ENCODE measurements around the gene TNFAIP1. TPM values are rescaled to one million over a fixed set of nuclear protein-coding genes. Genes with fewer than 3 reads are reported as not detected.

The TNFAIP1 gene
- total and polyA plus RNA-seq, 7 experiments from 2014 or later: 8.0 to 26.9 (median 19.0) TPM

GRCh38 chr17:28317099-28317965 is 18.2 kb upstream of the TNFAIP1 start:
- DNase-seq: no peak
- POLR2A ChIA-PET: interaction anchor here (0.6 to 2.2 kb wide), 3 partner anchors 11 to 68 kb away, joined by 3 to 6 read pairs (median 4); partner anchors contain the start of genes IFT20 and TNFAIP1
- no peaks in the 10 kb centered on the region for H3K36me3 Mint-ChIP-seq
- H3K4me1 ChIP-seq (ENCODE audit: control insufficient read depth in 2 of 2, insufficient read depth in 2 of 2, low read length in 2 of 2): peaks cover 11 to 12% of the 10 kb centered on the region in 2 donors
- H3K36me3 ChIP-seq (ENCODE audit: control insufficient read depth in 2 of 3, insufficient read depth in 3 of 3, low read length in 3 of 3): no peaks in the 10 kb centered on the region
- peak overlapping the region in 2 of 9 donors; percentile 46 to 59 for H3K27ac Mint-ChIP-seq
- H3K9me3 ChIP-seq (ENCODE audit: control insufficient read depth in 2 of 3, low read length in 3 of 3): no peaks in the 10 kb centered on the region
- CTCF ChIA-PET: interaction anchor here (0.9 kb wide), 1 partner anchor 65 kb away, joined by 3 read pairs; no protein-coding TSS in a partner anchor
- ATAC-seq: no peak
- H3K9me3 Mint-ChIP-seq: peaks cover 0 to 1% (median 0%) of the 10 kb centered on the region in 11 donors
- H3K27me3 Mint-ChIP-seq: peaks cover 0 to 6% (median 0%) of the 10 kb centered on the region in 5 donors
- peak overlapping the region; percentile 77 to 97 (median 91) for H3K4me3 Mint-ChIP-seq
- no peak overlapping the region for H3K27ac ChIP-seq (ENCODE audit: low read depth, low read length)
- no peaks in the 10 kb centered on the region for H3K27me3 ChIP-seq (ENCODE audit: control insufficient read depth in 2 of 2, insufficient read depth in 2 of 2, low read length in 2 of 2)
- intact Hi-C loops (cut with micrococcal nuclease): loop anchor here (5.0 to 10.0 kb wide), 2 partner anchors 423 to 510 kb away; partner anchors contain the start of gene LYRM9 (in 1 of the 2)
- H3K4me1 Mint-ChIP-seq: peaks cover 9 to 33% (median 21%) of the 10 kb centered on the region in 7 donors
- H3K4me3 ChIP-seq (ENCODE audit: low read length): no peak overlapping the region

- peaks cover 0 to 1% (median 0%) of the 10 kb centered on the region in 11 donors for H3K9me3 Mint-ChIP-seq
- DNase-seq: peak in 1 of 9 donors; percentile 41
- H3K4me1 Mint-ChIP-seq: peaks cover 9 to 40% (median 21%) of the 10 kb centered on the region in 7 donors
- peaks cover 0 to 4% (median 0%) of the 10 kb centered on the region in 5 donors for H3K27me3 Mint-ChIP-seq
- ChIA-PET CTCF (interaction anchor here (0.9 kb wide), 1 partner anchor 66 kb away, joined by 3 read pairs; no protein-coding TSS in a partner anchor), POLR2A (interaction anchor here (0.7 to 2.2 kb wide), 5 partner anchors 17 to 1026 kb away, joined by 3 to 6 read pairs (median 4); partner anchors contain the start of genes ALDOC, IFT20 and TNFAIP1)
- intact Hi-C loops (cut with micrococcal nuclease): loop anchor here (2.0 to 10.0 kb wide), 4 partner anchors 423 to 635 kb away; partner anchors contain the start of gene LYRM9 (in 1 of the 2)
- no peaks in the 10 kb centered on the region for H3K27me3 ChIP-seq (ENCODE audit: control insufficient read depth in 2 of 2, insufficient read depth in 2 of 2, low read length in 2 of 2)
- H3K9me3 ChIP-seq (ENCODE audit: control insufficient read depth in 2 of 3, low read length in 3 of 3): no peaks in the 10 kb centered on the region
- H3K36me3 ChIP-seq (ENCODE audit: control insufficient read depth in 2 of 3, insufficient read depth in 3 of 3, low read length in 3 of 3): no peaks in the 10 kb centered on the region
- H3K4me3 ChIP-seq (ENCODE audit: low read length): peak overlapping the region; percentile 69
- H3K27ac ChIP-seq (ENCODE audit: low read depth, low read length): peak overlapping the region; percentile 23
- H3K36me3 Mint-ChIP-seq: no peaks in the 10 kb centered on the region
- peak overlapping the region; percentile 77 to 97 (median 91) for H3K4me3 Mint-ChIP-seq
- peaks cover 11 to 12% of the 10 kb centered on the region in 2 donors for H3K4me1 ChIP-seq (ENCODE audit: control insufficient read depth in 2 of 2, insufficient read depth in 2 of 2, low read length in 2 of 2)
- no peak for ATAC-seq
- peak overlapping the region in 7 of 9 donors; percentile 37 to 90 (median 82) for H3K27ac Mint-ChIP-seq
Measured at GRCh38 chr17:28317966-28318758, 17.4 kb upstream of the TNFAIP1 start.

GRCh38 chr17:28318759-28319597 is 16.6 kb upstream of the TNFAIP1 start, which contains the start of gene TMEM97:
TMEM97 (plus strand) TSS chr17:28319200; CDS start chr17:28319240, 40 bp downstream.
- Histone ChIP-seq H3K4me3 (ENCODE audit: low read length) (peak within 1 kb of the TSS; percentile 69), H3K27me3 (ENCODE audit: control insufficient read depth in 2 of 2, insufficient read depth in 2 of 2, low read length in 2 of 2) (no peaks in the 10 kb centered on the region), H3K4me1 (ENCODE audit: control insufficient read depth in 2 of 2, insufficient read depth in 2 of 2, low read length in 2 of 2) (peaks cover 11 to 12% of the 10 kb centered on the region in 2 donors), H3K9me3 (ENCODE audit: control insufficient read depth in 2 of 3, low read length in 3 of 3) (no peaks in the 10 kb centered on the region), H3K27ac (ENCODE audit: low read depth, low read length) (peak within 1 kb of the TSS; percentile 64), H3K36me3 (ENCODE audit: control insufficient read depth in 2 of 3, insufficient read depth in 3 of 3, low read length in 3 of 3) (no peaks in the 10 kb centered on the region)
- ATAC-seq: peak; percentile 99
- CTCF ChIA-PET: interaction anchor here (0.7 to 1.1 kb wide), 2 partner anchors 17 to 97 kb away, joined by 3 to 4 read pairs; no protein-coding TSS in a partner anchor
- Mint-ChIP-seq H3K27ac (peak within 1 kb of the TSS; percentile 37 to 90 (median 80)), H3K4me3 (peak within 1 kb of the TSS; percentile 77 to 97 (median 91)), H3K4me1 (peaks cover 9 to 40% (median 21%) of the 10 kb centered on the region in 7 donors), H3K36me3 (no peaks in the 10 kb centered on the region), H3K9me3 (peaks cover 0 to 1% (median 0%) of the 10 kb centered on the region in 11 donors), H3K27me3 (no peaks in the 10 kb centered on the region)
- POLR2A ChIA-PET: interaction anchor here (0.7 to 2.2 kb wide), 3 partner anchors 16 to 633 kb away, joined by 3 to 8 read pairs (median 6); partner anchors contain the start of genes IFT20 and TNFAIP1
- intact Hi-C loops (cut with micrococcal nuclease): loop anchor here (1.0 to 10.0 kb wide), 11 partner anchors 16 to 634 kb away; partner anchors contain the start of genes IFT20 (in 2 of the 2), POLDIP2 (in 2 of the 2), TNFAIP1 (in 2 of the 2) and LYRM9 (in 1 of the 2)
- DNase-seq: peak; percentile 83 to 95 (median 93)

GRCh38 chr17:28319598-28319935 is 16.0 kb upstream of the TNFAIP1 start:
- peaks cover 11 to 12% of the 10 kb centered on the region in 2 donors for H3K4me1 ChIP-seq (ENCODE audit: control insufficient read depth in 2 of 2, insufficient read depth in 2 of 2, low read length in 2 of 2)
- Mint-ChIP-seq H3K9me3 (peaks cover 0 to 1% (median 0%) of the 10 kb centered on the region in 11 donors), H3K27ac (peak overlapping the region in 8 of 9 donors; percentile 6 to 90 (median 76)), H3K4me1 (peaks cover 9 to 40% (median 21%) of the 10 kb centered on the region in 7 donors), H3K4me3 (peak overlapping the region; percentile 77 to 97 (median 91)), H3K27me3 (no peaks in the 10 kb centered on the region), H3K36me3 (no peaks in the 10 kb centered on the region)
- no peaks in the 10 kb centered on the region for H3K9me3 ChIP-seq (ENCODE audit: control insufficient read depth in 2 of 3, low read length in 3 of 3)
- no peaks in the 10 kb centered on the region for H3K36me3 ChIP-seq (ENCODE audit: control insufficient read depth in 2 of 3, insufficient read depth in 3 of 3, low read length in 3 of 3)
- no peaks in the 10 kb centered on the region for H3K27me3 ChIP-seq (ENCODE audit: control insufficient read depth in 2 of 2, insufficient read depth in 2 of 2, low read length in 2 of 2)
- DNase-seq: no peak
- ChIA-PET CTCF (interaction anchor here (0.6 to 1.1 kb wide), 3 partner anchors 17 to 97 kb away, joined by 3 to 4 read pairs (median 3); no protein-coding TSS in a partner anchor), POLR2A (interaction anchor here (1.2 to 2.2 kb wide), 2 partner anchors 16 to 65 kb away, joined by 6 to 8 read pairs; partner anchors contain the start of genes IFT20 and TNFAIP1)
- no peak for ATAC-seq
- H3K27ac ChIP-seq (ENCODE audit: low read depth, low read length): peak overlapping the region; percentile 64
- intact Hi-C loops (cut with micrococcal nuclease): loop anchor here (1.0 to 10.0 kb wide), 11 partner anchors 16 to 633 kb away; partner anchors contain the start of genes IFT20 (in 2 of the 2), POLDIP2 (in 2 of the 2), TNFAIP1 (in 2 of the 2) and LYRM9 (in 1 of the 2)
- peak overlapping the region; percentile 69 for H3K4me3 ChIP-seq (ENCODE audit: low read length)

GRCh38 chr17:28320215-28321061 is 15.1 kb upstream of the TNFAIP1 start:
- no peaks in the 10 kb centered on the region for H3K9me3 ChIP-seq (ENCODE audit: control insufficient read depth in 2 of 3, low read length in 3 of 3)
- ATAC-seq (no peak), DNase-seq (no peak)
- H3K27me3 ChIP-seq (ENCODE audit: control insufficient read depth in 2 of 2, insufficient read depth in 2 of 2, low read length in 2 of 2): no peaks in the 10 kb centered on the region
- H3K4me1 ChIP-seq (ENCODE audit: control insufficient read depth in 2 of 2, insufficient read depth in 2 of 2, low read length in 2 of 2): peaks cover 11 to 12% of the 10 kb centered on the region in 2 donors
- Mint-ChIP-seq H3K36me3 (no peaks in the 10 kb centered on the region), H3K4me3 (peak overlapping the region; percentile 77 to 97 (median 91)), H3K4me1 (peaks cover 9 to 46% (median 21%) of the 10 kb centered on the region in 7 donors), H3K27ac (peak overlapping the region in 6 of 9 donors; percentile 6 to 78 (median 38)), H3K9me3 (peaks cover 0 to 1% (median 0%) of the 10 kb centered on the region in 11 donors), H3K27me3 (no peaks in the 10 kb centered on the region)
- ChIA-PET POLR2A (interaction anchor here (0.6 to 1.2 kb wide), 2 partner anchors 15 to 334 kb away, joined by 3 to 8 read pairs; partner anchors contain the start of genes IFT20 and TNFAIP1), CTCF (interaction anchor here (0.5 to 0.6 kb wide), 2 partner anchors 39 to 114 kb away, joined by 3 to 6 read pairs; no protein-coding TSS in a partner anchor)
- no peak overlapping the region for H3K4me3 ChIP-seq (ENCODE audit: low read length)
- H3K36me3 ChIP-seq (ENCODE audit: control insufficient read depth in 2 of 3, insufficient read depth in 3 of 3, low read length in 3 of 3): no peaks in the 10 kb centered on the region
- H3K27ac ChIP-seq (ENCODE audit: low read depth, low read length): no peak overlapping the region
- intact Hi-C loops (cut with micrococcal nuclease): no loop called here
